GM19025 (cell line): ENCODE data around the gene USP24.
"Not testable (repeated sequence)": the region's sequence is repeated elsewhere in the genome, so short reads cannot be mapped to it uniquely, and the experiment has no call there.

Experiments
- ATAC-seq: cut with Tn5 transposase; IDR thresholded peaks from one replicate; pipeline ENCODE4 v1.9.1; 2021; ENCODE audit warnings: mild to moderate bottlenecking, low read depth, moderate library complexity; ENCODE audit not compliant: unreplicated experiment

Gene USP24

GRCh38 chr1:55198044-55198443 is 17.1 kb downstream of the USP24 start:
- no peak for ATAC-seq

GRCh38 chr1:55197099-55197498 is 18.1 kb downstream of the USP24 start:
- ATAC-seq, result no peak

GRCh38 chr1:55196433-55197035 is 18.6 kb downstream of the USP24 start:
- ATAC-seq, result no peak

GRCh38 chr1:55195521-55196233 is 19.5 kb downstream of the USP24 start:
- ATAC-seq, result peak; percentile 69

GRCh38 chr1:55194851-55195250 is 20.3 kb downstream of the USP24 start:
- no peak for ATAC-seq

- ATAC-seq, result no peak
Observed at GRCh38 chr1:55192093-55192492, 23.1 kb downstream of the USP24 start.

- not testable (repeated sequence) for ATAC-seq
Observed at GRCh38 chr1:55191219-55191952, 23.8 kb downstream of the USP24 start.

GRCh38 chr1:55190109-55190508 is 25.1 kb downstream of the USP24 start:
- ATAC-seq, result no peak

- no peak for ATAC-seq
Observed at GRCh38 chr1:55188909-55189308, 26.3 kb downstream of the USP24 start.

- ATAC-seq, result no peak
Observed at GRCh38 chr1:55185832-55186231, 29.3 kb downstream of the USP24 start.

GRCh38 chr1:55184859-55185258 is 30.3 kb downstream of the USP24 start:
- ATAC-seq, result no peak

GRCh38 chr1:55181666-55182065 is 33.5 kb downstream of the USP24 start:
- ATAC-seq, result no peak

GRCh38 chr1:55180075-55180670 is 35.0 kb downstream of the USP24 start:
- ATAC-seq, result no peak

GRCh38 chr1:55179177-55179835 is 35.9 kb downstream of the USP24 start:
- ATAC-seq, result no peak

GRCh38 chr1:55172687-55173086 is 42.5 kb downstream of the USP24 start:
- no peak for ATAC-seq

- ATAC-seq, result no peak
Observed at GRCh38 chr1:55172272-55172671, 42.9 kb downstream of the USP24 start.

GRCh38 chr1:55171694-55172093 is 43.5 kb downstream of the USP24 start:
- ATAC-seq, result no peak

GRCh38 chr1:55170426-55170825 is 44.7 kb downstream of the USP24 start:
- ATAC-seq, result no peak

GRCh38 chr1:55169126-55169525 is 46.0 kb downstream of the USP24 start:
- no peak for ATAC-seq

- no peak for ATAC-seq
Observed at GRCh38 chr1:55168353-55168752, 46.8 kb downstream of the USP24 start.
